Measurements from ENCODE around the gene MYL11.
"Not testable (repeated sequence)": the region's sequence is repeated elsewhere in the genome, so short reads cannot be mapped to it uniquely, and the experiment has no call there.

The MYL11 gene, protein sequence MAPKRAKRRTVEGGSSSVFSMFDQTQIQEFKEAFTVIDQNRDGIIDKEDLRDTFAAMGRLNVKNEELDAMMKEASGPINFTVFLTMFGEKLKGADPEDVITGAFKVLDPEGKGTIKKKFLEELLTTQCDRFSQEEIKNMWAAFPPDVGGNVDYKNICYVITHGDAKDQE

DNA sequence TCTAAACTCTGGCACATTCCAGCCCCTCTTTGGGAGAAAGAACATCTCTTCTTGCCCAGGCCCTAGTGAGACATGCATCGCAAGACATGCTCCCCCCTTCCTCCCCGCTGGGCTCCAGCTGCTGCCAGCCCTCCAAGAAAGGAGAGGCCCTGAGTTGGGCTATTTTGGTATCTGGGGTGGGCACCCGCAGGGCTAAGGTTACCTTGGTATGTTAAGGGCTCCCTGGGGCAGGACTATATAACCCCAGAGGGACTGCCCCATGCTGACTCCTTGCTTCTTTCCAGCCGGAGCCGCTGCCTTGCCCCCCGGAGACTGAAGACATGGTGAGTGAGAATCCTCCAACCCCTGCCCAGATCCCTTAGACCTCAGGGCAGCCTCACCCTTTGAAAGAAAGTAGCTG is at the start of gene MYL11:
Gene MYL11 (plus strand): TSS at position 265 of the 400 bp plus-strand sequence. CDS start 56 bp downstream, at position 321.
- DNase-seq, result no peak

DNA sequence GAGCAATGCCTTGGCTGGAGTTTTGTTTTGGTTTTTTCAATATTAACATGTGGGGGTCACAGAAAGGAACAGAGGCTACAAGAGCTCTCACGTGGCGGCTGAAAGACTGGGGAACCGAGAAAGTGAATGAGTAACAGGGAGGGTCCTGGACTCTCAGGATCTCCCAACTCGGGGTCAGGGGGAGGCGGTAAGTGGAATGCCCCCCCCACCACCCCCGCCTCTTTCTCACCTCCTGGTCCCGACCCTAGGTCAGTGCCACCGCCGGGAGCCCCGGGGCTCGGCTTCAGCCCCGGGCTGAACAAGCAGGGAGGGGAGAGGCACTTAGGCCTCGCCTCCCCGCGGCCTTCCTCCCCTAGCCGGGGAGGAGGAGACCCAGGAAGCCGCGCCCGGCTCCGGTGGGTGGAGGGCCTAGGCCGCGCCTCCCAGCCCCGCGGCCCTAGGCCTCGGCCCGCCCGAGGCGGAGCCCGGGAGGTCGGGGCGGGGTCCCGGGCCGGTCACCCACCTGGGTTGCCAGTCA is 40.1 kb upstream of the MYL11 start:
- DNase-seq, result not testable (repeated sequence)

DNA sequence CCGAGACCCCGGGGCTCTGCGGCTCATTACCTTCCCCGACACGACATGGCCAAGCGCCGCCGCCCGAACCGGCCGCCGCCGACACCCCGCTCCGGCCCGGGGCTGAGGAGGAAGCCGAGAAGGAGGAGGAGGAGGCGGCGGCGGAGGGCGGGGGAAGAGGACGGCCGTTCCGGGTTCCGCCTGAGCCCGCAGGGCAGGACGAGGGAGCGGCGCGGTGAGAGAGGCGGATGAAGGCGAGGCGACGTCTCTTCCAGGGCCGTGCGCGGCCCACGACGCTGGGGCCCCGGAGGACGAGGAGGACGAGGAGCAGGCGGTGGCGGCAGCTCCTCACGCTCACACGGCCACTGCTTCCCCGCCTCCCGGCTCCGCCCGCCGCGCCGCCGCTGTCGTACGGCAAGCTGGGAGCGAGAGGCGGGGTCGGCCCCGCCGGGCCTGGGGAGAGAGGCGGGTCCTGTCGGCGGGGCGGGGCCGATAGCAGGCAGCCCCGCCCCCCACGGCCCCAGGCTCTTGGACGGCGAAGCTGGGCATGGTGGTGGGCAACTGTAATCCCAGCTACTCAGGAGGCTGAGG is 39.5 kb upstream of the MYL11 start:
- DNase-seq, result peak; percentile 25

DNA sequence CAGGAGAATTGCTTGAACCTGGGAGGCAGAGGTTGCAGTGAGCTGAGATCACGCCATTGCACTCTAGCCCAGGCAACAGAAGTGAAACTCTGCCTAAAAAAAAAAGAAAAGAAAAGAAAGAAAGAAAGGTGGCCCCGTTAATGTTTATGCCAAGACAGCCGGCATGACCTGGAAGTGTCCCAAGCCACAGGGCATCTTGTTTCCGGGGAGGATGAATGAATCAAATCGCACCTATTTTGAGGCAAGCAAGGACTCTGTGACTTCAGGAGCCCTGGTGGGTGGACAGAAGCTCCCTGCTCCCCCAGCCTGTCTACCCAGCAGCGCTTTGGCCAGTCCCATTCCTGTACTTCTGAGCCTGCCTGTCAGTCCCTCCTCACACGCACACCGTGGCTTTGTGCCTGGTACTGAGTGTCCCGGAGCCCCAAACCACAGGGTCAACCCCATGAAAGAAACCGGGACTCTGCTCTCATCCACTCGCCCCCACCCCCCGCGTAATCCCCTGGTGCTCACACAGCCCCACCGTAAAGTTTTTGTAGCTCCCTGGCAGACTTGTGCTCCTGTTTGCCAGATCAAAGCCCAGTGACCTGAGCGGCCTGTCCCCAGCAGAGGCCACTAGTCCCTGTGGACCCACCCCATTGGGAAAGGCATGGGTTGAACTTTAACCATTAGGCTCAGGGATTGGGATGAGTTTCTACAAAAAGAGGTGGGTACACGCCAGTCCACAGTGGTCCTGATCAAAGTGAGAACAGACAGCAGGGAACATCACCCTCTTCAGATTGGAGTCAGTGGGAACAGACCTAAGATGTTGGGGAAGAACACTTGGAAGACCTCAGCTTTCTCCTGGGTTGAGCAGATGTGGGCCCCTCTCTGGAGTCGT is 38.8 kb upstream of the MYL11 start:
- DNase-seq, result no peak

DNA sequence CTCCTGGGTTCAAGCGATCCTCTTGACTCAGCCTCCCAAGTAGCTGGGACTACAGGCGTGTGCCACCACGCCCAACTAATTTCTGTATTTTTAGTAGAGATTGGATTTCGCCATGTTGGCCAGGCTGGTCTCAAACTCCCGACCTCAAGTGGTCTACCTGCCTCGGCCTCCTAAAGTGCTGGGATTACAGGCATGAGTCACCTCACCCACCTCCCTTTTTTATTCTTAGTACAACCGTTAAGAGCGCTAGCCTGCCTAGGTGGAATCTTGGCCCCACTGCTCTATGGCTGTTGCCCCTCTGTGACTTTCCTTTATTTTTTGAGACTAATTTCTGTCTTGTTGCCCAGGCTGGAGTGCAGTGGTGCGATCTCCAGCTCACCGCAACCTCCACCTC is 36.6 kb upstream of the MYL11 start:
- not testable (repeated sequence) for DNase-seq

DNA sequence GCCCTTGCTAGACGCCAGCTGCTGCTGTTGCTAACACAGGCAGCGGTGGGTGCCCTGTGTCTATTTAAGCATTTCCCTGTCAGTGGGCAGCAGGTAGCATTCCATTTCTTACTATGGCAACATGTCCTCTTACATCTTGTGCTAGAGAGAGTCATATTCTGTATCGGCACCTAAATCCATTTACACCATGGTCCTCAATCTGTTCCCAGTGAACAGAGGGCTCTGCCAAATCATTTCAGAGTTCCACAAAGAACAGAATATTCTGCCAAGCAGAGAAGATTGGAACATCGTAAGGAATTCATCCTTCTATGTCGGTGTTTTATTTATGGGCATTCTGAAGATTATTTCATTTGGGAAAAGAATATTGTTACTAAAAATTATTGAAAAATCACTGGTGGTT is 35.9 kb upstream of the MYL11 start:
- DNase-seq, result not testable (repeated sequence)

DNA sequence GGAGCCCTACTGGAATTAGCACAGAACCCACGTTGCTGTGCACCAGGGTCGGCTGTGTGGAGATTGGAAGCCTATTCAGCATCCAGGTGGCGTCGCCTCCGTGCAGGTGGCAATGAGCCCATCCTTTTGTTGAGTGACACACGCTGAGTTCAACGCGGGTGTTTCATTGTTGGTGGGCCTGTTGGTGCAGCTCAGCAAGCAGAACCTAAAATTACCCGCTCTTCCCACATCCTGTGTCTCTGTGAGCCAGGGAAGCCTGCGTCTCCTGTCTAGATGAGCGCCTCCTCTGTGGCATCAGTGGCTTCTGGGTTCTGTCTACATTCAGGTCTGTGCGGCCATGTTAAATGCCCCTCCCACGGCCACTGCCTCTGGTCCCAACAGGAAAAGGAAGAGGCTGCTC is 34.0 kb upstream of the MYL11 start:
- no peak for DNase-seq

DNA sequence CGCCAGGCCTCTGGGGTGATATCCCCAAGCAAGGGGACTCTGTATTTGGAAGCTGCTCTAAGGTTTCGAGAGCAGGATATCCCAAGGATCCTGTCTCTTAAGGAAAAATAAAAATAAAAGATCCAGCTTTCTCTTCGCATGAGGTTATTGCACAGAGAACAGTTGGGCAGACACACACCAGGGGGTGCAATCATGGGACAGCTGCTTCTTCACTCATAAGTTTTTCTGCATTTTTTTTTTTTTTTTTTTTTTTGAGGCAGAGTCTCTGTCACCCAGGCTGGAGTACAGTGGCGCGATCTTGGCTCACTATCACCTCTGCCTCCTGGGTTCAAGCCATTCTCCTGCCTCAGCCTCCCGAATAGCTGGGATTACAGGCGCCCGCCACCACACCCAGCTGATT is 32.6 kb upstream of the MYL11 start:
- DNase-seq, result not testable (repeated sequence)

DNA sequence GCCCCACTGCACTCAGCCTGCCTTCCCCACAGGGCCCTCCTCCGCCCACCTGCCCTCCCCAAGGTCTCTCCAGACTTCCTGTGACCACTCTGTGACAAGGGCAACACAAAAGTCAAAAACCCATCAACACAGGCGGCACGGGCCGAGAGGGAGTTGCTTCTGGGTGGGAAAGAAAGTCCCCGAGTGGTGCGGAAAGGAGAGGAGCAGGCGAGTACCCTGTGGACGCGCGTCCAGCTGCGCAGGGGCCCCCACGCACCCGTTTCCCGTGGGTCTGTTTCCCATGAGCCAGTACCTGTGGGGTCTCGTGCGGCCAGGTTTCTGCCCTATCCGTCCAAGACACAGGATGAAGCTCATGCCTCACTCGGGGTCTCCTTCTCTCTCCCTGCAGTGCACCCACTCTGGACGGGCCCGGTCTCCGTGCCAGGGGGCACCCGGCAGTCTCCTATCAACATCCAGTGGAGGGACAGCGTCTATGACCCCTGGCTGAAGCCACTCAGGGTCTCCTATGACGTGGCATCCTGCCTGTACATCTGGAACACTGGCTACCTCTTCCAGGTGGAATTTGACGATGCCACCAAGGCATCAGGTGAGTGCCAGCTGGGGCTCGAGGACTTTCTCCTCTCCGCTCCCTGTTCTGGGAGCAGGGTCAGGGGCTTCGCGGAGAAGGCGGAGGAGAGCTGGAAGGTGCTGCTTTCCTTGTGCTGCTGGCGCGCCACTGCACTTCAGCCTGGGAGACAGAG is 31.7 kb upstream of the MYL11 start:
- DNase-seq, result no peak

DNA sequence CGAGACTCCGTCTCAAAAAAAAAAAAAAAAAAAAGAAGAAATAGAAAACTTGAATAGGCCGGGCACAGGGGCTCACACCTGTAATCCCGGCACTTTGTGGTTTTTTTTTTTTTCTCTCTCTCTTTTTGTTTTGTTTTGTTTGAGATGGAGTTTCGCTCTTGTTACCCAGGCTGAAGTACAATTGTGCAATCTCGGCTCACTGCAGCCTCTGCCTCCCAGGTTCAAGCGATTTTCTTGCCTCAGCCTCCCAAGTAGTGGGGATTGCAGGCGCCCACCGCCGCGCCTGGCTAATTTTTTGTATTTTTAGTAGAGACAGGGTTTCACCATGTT is 31.1 kb upstream of the MYL11 start:
- not testable (repeated sequence) for DNase-seq

DNA sequence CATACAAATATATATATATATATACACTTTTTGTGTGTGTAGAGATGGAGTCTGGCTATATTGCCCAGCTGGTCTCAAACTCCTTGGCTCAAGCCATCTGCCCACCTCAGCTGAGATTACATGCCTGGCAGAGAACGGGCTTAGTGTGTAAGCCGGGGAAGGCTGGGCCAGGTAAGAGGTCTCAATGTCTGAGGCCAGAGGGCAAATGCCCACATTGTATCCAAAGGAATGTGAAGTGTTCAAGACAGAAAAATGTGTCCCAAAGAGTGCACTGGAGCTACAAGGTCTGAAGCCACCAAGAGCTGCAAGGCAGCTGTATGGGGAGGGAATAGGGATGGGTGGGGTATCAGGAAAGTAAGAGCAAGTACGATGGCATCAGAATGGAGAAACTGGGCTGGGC is 28.3 kb upstream of the MYL11 start:
- DNase-seq, result no peak

DNA sequence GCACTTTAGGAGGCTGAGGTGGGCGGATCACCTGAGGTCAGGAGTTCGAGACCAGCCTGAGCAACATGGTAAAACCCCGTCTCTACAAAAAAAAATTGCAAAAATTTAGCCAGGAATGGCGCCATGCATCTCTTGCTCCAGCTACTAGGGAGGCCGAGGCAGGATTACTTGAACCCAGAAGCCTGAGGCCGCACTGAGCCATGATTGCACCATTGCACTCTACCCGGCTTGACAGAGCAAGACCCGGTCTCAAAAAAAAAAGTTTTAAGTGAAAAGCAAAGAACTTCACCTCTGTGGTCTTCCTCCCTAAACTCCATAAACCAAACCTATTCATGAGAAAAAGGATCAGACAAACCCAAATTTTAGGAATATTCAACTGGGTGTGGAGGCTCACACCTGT is 26.5 kb upstream of the MYL11 start:
- no peak for DNase-seq

DNA sequence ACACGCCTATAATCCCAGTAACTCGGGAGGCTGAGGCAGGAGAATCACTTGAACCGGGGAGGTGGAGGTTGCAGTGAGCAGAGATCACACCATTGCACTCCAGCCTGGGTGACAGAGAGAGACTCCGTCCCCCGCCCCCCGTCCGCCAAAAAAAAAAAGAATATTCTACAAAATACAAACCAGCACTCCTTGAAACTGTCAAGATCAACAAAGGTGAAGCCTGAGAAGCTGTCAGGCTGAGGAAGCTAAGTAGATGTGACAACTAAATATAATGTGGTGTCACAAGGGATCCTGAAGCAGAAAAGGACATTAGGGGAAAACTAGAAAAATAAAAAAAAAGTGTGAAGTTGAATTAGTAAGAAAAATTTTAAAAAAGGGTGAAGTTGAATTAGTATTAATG is 25.7 kb upstream of the MYL11 start:
- no peak for DNase-seq

DNA sequence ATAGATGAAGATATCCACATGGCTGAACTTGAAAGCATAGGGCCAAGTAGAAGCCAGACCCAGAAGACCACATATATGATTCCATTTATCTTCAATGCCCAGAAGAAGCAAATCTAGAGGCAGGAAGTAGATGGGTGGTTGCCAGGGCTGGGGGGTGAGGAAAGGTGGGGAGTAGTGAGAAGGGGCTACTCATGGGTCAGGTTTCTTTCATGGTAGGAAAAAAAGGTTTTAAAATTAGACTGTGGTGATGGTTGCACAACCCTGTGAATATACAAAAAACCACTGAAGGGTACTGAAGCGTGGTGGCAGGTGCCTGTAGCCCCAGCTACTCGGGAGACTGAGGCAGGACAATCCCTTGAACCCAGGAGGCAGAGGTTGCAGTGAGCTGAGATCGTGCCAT is 24.9 kb upstream of the MYL11 start:
- DNase-seq, result no peak

DNA sequence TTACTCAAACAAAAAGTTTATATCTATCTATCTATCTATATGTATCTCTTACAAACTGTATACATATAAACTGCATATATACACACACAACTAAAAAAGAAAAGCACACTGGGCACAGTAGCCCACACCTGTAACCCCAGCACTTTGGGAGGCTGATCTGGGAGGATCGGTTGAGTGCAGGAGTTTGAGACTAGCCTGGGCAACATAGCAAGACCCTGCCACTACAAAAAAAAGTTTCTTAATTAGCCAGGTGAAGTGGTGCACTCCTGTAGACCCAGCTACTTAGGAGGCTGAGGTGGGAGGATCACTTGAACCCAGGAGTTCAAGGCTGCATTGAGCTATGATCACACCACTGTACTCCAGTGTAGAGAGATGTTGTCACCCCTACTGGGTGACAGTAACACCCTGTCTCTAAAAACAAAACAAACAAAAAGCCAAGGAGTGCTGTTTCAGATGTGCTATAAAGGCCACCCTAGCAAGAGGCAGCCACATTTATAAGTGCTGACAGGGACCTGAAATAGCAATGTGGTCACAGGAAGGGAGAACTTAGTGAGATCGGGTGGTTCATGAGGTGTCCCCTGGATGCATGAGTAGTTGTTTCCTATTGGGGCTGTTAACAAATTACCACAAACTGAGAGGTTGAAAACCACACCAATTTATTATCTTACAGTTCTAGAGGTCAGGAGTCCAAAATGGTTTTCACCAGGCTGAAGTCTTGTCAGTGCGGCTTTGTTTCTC is 24.3 kb upstream of the MYL11 start:
- no peak for DNase-seq

DNA sequence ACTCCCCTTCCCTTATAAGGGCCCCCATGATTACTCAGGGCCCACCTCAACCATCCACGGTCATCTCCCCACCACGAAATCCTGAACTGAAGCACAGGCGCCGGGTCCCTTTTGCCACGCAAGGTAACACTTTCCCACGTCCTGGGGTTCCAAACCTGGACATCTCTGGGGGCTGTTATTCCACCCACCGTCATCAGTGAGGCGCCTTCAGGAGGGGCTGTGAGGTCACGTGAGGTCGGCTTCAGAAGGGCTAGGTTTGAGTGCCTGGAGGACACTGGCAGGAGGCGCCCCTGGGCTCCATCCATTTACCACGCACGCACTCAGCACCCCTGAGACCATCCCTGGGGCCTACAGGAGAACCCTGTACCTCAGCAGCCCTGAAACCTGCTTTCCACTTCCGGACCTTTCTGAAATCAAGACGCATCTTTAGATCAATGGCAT is 23.6 kb upstream of the MYL11 start:
- no peak for DNase-seq

DNA sequence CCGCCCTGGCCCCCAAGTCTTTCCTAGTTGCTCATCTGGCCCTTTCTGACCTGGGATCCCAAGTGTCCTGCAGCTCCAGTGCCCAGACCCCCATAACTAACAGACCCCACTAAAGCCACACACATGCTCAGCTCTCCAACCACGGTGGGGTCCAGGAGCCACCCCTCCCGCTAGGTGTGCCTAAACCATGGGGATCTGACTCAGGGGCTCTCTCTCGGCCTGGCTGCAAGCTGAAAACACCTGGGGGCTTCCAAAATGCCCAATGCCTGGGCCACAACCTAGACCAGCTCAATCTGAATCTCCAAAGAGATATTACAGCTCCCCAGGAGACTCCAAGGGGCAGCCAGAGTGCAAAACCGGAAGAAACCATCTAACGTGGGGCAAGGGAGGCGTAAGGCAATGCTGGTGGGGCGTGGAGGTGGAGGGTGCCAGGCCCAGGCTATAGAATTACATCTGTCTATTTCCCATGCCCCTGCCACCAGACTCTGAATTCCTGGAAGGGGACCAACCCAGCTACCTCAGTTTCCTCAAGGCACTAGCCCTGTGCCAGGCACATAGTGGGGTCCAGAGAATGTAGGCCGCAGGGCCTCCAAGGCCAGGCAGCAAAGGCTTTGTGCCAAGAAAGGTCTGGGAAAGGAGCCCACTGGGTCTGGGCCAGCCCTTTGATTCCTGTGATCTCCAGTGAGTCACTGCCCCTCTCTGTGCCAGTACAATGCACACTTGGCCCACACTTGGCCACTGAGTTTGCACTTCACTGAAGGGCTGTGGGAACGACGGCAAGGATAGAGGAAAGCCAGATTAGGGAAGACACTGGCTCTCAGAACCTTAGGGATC is 22.8 kb upstream of the MYL11 start:
- no peak for DNase-seq

DNA sequence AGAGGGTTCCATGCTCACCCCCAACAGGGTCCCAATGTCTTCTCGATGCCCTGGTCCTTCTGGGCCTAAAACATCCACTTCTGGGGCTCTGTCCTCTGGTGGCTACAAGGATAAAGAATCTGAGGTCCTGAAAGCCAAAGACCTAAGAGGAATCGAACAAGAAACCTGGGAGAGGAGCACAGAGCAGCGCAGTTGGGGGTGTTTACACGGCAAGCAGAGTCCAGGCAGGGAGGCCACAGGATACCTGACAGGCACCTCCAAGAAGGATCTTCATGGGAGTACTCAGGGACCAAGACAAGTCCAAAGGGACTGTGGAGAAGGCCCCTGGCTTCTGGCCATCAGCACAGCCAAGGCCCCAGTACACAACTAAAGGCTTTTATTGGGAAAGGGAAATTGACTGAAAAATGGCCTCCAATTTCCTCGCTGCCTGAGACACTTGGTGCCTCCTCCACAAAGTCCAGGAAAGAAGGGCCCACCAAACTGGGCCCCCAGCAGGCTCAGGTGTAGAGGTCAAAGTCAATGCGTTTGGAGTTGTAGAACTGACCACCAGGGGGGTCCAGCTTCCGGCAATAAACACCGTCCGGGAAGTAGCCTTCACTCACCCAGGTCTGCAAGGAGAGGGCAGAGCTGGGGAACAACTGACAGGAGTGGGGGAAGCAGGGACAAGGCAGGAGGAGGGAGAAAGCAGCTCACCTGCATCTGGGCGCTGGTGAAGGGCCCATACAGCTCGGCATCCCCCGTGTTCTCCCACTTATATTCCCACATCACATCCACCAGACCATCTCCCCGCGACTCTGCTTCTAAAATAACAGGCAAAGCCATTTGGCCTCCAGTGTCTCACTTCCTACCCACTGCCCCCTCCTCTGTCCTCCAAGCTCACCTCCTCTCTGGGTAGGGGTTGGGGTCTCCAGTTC is 21.9 kb upstream of the MYL11 start:
- no peak for DNase-seq

DNA sequence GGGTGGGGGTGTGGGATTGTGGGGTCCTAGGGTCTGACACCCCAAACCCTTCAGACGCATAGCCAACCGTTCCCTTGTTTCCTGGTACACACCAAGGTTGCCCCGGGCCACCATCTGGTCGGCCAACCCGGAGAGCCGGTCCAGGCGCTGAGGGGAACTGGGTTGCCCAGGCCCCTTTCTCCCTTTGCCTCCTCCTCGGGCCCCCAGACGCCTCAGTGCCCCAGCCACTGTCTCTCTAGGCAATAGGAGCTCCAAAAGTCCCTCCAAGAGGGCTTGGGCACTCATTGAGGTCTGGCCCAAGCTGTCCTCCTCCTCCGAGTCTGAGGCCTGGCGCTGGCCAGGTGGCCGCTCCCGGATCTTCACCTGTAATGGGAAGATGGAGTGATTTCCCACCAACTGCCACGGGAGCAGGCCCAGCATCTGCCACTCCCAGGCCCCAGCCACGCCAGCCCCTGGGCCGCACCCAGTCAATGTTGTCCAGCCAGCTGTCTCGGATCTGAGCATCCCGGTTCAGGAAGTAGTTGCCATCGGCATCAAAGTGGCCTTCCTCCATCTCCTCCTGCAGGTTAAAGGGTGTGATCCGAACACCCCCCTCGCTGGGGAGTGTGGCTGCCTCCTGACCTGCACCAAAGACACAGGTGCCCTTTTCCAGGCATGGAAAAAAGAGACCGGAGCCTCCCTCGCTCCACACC is 21.0 kb upstream of the MYL11 start:
- DNase-seq, result no peak

Measured in NCI-H1694 treated with DMSO at 0.1 percent for 48 hours (cell line).